OCI-LY1 (cell line): ENCODE results near the gene LNPEP.

Source experiments
- CTCF ChIP-seq: fragments of 200-600 bp; sonication (generic), shearing (Covaris generic); IDR thresholded peaks from 2 replicates; pipeline ENCODE4 v1.5.1; 2017; ENCODE audit warnings: mild to moderate bottlenecking, antibody characterized with exemption, low read length, moderate library complexity, mixed read lengths
- EZH2 ChIP-seq: fragments of 200-600 bp; sonication (generic), shearing (Covaris generic); IDR thresholded peaks from 2 replicates; pipeline ENCODE4 v1.8.0; 2017; ENCODE audit warnings: borderline replicate concordance, mixed run types, mild to moderate bottlenecking, antibody characterized with exemption, low read length, moderate library complexity, mixed read lengths

GRCh38 chr5:96904054-96904931, 31.6 kb upstream of the LNPEP start:
- TF ChIP-seq EZH2 (no peak), CTCF (no peak)
